Measurements from ENCODE around the gene MAFF.

MAFF gene

DNA sequence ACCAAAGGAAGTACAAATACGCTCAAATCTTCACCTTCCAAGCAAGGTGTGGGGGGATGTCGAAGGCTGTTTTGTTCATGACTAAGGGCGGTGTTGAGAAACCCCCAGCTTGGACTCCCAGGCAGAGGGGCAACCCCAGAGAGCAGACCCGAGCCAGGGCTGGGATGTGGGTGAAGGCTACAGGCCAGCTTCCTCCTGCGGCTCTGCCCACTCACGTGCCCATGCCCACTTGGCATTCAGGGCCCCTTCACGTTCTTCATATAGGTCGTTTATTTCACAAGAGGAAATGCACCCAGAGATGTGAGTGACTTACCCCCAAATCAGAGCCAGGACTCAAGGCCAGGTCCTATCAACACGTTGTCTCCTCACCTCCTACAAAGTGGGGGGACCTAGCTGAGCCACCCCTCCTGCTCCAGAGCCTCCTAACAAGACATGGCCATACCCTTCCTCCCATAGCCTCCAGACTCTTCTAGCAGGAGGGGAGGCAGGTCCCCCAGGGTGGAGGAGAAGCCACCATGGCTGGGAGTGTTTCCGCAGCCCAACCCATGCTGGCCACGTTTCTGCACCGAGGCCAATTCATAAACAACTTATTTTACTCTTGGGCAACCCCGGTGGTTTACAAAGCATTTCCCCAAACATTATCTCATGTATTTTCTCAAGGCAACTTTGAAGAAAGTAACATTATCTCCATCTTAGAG lies 49.0 kb downstream of the MAFF start:
- no peak for DNase-seq

DNA sequence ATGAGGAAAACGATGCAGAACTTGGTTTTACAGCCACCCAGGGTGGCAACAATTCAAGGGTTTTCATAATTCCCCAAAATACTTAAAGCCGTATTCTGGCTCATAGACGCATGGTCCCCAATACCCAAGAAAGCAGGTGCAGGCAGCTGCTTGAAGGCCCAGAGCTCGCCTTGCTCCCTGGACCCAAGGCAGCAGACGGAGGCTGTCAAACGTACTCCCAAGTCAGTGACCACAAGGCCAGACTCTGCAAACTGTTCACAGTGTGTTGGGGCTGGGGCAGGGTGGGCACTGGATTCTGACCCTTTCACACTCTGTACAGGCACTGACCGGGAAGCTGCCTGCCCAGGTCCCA lies 49.5 kb downstream of the MAFF start:
- DNase-seq, result no peak

GRCh38 chr22:38255697-38256096 lies 53.9 kb downstream of the MAFF start:
- no peak for DNase-seq

- DNase-seq, result no peak
These were observed 55.4 kb downstream of the MAFF start for GRCh38 chr22:38257181-38257580.

DNA sequence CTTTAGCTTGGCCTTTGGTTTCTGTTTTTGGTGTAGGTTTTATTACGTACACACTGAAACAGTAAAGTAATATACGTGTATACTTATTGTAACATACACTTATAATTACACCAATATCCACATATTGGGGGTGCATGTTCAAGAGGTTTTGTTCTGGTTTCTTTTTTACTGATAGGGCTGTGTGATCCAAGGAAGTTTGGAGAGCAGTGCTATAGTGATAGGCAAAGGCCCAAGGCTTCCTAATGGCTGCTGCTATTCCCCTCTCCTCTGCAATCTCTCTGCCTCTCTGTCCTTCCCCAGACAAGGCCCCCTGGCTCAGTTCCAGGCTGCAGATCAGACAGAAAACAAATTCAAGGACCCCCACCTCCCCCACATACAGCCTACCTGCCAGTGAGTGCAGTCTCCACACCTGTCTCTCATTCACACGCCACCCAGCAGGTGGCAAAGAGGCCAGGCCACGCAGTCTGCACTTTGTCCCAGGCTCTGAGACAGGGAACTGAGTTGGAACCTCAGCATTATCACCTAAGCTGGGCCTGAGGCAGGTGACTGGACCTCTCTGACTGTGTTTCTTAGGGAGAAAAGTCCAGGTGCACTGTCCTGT lies 56.0 kb downstream of the MAFF start:
- DNase-seq, result no peak

- DNase-seq, result no peak
These were observed 57.1 kb downstream of the MAFF start for GRCh38 chr22:38258895-38259294.

DNA sequence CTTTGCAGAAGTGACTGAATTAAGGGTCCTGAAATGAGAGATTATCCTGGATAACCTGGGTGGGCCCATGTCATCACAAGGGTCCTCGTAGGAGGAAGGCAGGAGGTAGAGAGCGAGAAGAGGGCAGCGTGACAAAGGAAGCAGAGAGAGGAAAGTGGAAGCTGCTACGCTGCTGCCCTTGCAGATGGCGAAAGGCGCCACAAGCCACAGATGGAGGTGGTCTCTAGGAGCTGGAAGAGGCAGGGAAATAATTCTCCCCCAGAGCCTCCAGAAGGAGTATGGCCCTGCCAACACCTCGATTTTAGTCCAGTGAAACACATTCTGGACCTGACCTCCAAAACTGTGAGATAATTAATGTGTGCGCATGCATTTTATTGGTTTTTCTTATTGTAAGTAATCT lies 57.6 kb downstream of the MAFF start:
- no peak for DNase-seq

DNA sequence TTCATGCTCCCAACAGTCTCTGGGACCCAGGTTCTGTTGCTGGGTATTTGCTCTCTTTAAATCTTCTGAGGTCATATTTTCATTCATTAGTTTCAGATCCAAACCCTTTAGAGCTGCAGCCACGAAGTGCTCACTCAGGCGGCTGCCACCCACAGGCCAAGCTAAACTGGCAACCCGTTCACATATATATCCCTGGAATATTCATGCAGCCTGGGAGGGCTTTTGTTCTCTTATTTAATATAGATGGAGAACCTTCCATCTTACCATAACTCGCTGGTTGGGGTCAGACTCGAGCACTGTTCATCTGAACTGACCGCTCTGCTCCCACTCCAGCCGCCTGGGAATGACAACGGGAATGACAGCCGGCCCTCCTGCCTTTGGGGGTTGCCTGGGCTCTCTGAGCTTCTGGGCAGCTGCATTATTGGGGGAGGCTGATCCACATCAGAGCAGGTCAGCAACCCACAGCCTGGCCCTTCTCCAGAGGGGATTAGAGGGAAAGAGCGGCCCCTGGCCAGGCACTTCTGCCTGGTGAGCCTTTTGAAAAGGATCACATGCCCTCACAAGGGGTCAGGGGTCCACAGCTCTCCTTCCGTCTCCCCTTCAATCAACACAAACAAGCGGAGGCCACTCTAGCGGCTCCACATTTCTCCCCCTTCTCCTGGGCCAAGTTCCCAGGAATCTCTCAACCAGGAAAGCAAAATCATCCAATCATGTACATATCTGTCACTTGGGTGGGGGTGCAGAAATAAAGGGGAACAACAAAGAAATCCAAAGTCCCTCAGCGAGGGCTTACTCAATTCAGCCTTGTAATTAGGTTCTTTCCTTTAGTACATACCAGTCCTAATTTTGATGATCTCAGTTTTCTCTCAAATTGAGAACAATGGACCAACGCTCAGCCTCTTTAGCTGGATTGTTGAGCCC lies 59.2 kb downstream of the MAFF start:
- DNase-seq, result no peak

DNA sequence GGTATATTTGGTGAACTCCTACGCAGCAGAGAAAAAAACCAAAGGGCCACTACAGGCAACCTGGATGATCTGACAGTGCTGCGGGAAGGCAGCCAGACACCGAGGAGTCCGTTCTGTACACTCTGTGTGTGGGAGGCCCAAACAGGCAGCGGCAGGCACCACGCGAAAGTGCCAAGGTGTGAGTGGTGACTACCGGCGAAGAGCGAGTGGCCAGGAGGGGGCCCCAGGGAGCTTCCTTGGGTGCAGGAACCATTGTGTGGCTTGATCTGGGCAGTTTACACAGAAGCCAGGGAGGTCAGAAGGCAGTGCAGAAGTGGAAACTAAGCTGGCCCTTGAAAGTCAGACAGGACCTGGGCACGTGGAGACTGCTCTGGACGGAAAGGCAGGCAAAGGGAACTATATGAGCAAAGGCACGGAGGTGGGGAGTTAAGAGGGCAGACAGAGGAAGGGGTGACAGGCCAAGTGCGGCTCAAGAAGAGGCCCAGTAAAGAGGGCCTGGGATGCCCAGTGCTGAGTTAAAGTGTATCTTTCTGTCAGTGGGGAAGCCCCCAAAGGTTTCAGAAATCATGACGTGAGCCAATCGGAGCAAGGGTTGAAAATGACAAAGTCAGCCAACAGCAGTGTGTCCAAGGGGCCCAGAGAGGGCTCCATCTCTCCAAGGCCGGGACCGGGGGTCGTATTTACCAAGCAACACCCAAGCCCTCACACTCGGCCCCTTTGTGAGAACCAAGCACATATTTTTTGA lies 60.4 kb downstream of the MAFF start:
- DNase-seq, result peak; percentile 60

DNA sequence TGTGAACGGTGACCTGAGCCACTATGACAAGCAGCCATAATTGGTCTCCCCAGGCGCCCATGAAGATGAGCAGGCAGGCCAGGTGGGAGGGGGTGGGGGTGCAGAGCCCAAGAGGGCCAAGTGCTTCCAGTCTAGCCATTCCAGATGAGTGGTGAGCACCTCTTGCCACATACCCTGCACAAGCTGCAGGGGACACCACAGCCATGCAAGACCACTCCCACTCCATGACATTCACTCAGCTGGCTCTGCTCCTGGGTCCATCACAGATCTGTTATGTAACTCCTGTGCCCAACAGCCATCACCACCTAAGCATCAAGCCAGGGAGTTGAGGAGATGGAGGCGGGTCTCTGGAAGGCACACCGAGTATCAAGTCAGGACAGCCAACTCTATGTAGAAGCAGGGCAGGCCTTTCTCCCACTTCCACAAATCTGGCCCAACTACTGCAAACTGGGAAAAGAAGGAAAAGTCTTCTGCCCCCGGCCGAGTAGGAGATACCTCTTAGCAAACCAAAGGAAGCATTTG lies 62.6 kb downstream of the MAFF start:
- no peak for DNase-seq
